Kidney epithelial cell (primary cell): ENCODE results near the gene LRRC23. TPM values are rescaled to one million over a fixed set of nuclear protein-coding genes. Genes with fewer than 3 reads are reported as not detected.

Experiments used
- DNase-seq: peaks from one replicate; pipeline ENCODE4 v3.0.0-alpha.2; 2010; ENCODE audit warnings: low read depth
- H3K27me3 ChIP-seq: 2 replicates; pipeline ENCODE4 v1.6.0; 2011; ENCODE audit warnings: low read length; ENCODE audit not compliant: control insufficient read depth, insufficient read depth
- H3K36me3 ChIP-seq: 2 replicates; pipeline ENCODE4 v1.5.1; 2011; ENCODE audit warnings: low read length; ENCODE audit not compliant: control insufficient read depth, insufficient read depth
- H3K4me3 ChIP-seq: 2 replicates; pipeline ENCODE4 v1.5.1; 2011; ENCODE audit warnings: low read depth, mild to moderate bottlenecking, control low read depth, low read length
- CTCF ChIP-seq: IDR thresholded peaks from 2 replicates; pipeline ENCODE4 v1.5.1; 2011; ENCODE audit warnings: mild to moderate bottlenecking, moderate library complexity, low read length, control low read depth, inconsistent platforms; ENCODE audit not compliant: insufficient read depth, poor library complexity, severe bottlenecking
- total RNA-seq: library from RNA; depleted of rRNA; stranded (reverse); fragments of >200 nt; gene quantifications from 2 replicates; pipeline ENCODE4 v1.2.3, GENCODE V29; 2015

The LRRC23 gene
- total RNA-seq, 1 donor from 2014 or later = 11.6 TPM

GRCh38 chr12:6929466-6930452 lies 25.1 kb downstream of the LRRC23 start:
- DNase-seq = no peak
- Histone ChIP-seq H3K36me3 (no peaks in the 10 kb centered on the region), H3K4me3 (peak overlapping the region; percentile 87), H3K27me3 (no peaks in the 10 kb centered on the region)
- TF ChIP-seq CTCF = no peak

GRCh38 chr12:6932766-6933165 lies 28.1 kb downstream of the LRRC23 start:
- TF ChIP-seq CTCF = no peak
- Histone ChIP-seq H3K36me3 (no peaks in the 10 kb centered on the region), H3K4me3 (no peak overlapping the region), H3K27me3 (no peaks in the 10 kb centered on the region)
- DNase-seq = no peak

- H3K36me3 ChIP-seq = no peaks in the 10 kb centered on the region
- no peaks in the 10 kb centered on the region for H3K27me3 ChIP-seq
- no peak for TF ChIP-seq CTCF
- DNase-seq = no peak
- H3K4me3 ChIP-seq = no peak overlapping the region
Observed at GRCh38 chr12:6934110-6934509, 29.5 kb downstream of the LRRC23 start.

GRCh38 chr12:6935371-6936193 lies 31.0 kb downstream of the LRRC23 start:
- Histone ChIP-seq H3K4me3 (no peak overlapping the region), H3K27me3 (no peaks in the 10 kb centered on the region), H3K36me3 (peaks cover 1% of the 10 kb centered on the region)
- no peak for TF ChIP-seq CTCF
- no peak for DNase-seq

- DNase-seq = no peak
- no peak overlapping the region for H3K4me3 ChIP-seq
- H3K36me3 ChIP-seq = peaks cover 3% of the 10 kb centered on the region
- H3K27me3 ChIP-seq = no peaks in the 10 kb centered on the region
- no peak for TF ChIP-seq CTCF
Observed at GRCh38 chr12:6936194-6936635, 31.6 kb downstream of the LRRC23 start.
